Left colon (tissue), 2 donors: ENCODE results near the gene DOLK. TPM values are rescaled to one million over a fixed set of nuclear protein-coding genes. Genes with fewer than 3 reads are reported as not detected.
"Not testable (repeated sequence)": the region's sequence is repeated elsewhere in the genome, so short reads cannot be mapped to it uniquely, and the experiment has no call there.

Experiments used
- ATAC-seq: fragments of 200-7000 bp; cut with Tn5 transposase; one replicate; pipeline ENCODE4 v1.9.1; 2020; ENCODE audit warnings: mild to moderate bottlenecking, moderate library complexity
- DNase-seq, 2 donors: peaks; one replicate each; pipeline ENCODE4 v3.0.0-alpha.2; 2020
- intact Hi-C, 2 donors: fragments of 100-400 bp; cut with DNase I in 1 of 2; cut with micrococcal nuclease in 1 of 2; formaldehyde crosslinking; loops; one replicate each; pipeline versions ENCODE4 v1.11.2 to v1.14.0; 2022; cut with DNase I, micrococcal nuclease
- long read RNA-seq: library from polyadenylated mRNA; unstranded; transcript quantifications from one replicate; pipeline ENCODE4 v2.0.0, GENCODE V29; 2021
- total RNA-seq, 2 donors: library from RNA; stranded (reverse); fragmentation: NEBNext Ultra II Directional; extraction: Animal tissue kit (Norgen Biotek cat#: 25700); gene quantifications; one replicate each; pipeline ENCODE4 v1.2.1, GENCODE V29; 2021
- donor health status: DM: no; HTN: no; CAD: no.
- donor health status: DM: yes; HTN: yes; CAD: no.

Gene DOLK
- total RNA-seq, result 10 to 100 TPM; 12.1 to 12.8 TPM
- long read RNA-seq, transcript DOLK-201 (1 exons, 2,090 nt), result major isoform, 36 of 36 reads
- long read RNA-seq, partial matches to known transcripts, result 0 of 36 reads
- long read RNA-seq, other reads (novel, unspliced or antisense), result 0 of 36 reads

DNA sequence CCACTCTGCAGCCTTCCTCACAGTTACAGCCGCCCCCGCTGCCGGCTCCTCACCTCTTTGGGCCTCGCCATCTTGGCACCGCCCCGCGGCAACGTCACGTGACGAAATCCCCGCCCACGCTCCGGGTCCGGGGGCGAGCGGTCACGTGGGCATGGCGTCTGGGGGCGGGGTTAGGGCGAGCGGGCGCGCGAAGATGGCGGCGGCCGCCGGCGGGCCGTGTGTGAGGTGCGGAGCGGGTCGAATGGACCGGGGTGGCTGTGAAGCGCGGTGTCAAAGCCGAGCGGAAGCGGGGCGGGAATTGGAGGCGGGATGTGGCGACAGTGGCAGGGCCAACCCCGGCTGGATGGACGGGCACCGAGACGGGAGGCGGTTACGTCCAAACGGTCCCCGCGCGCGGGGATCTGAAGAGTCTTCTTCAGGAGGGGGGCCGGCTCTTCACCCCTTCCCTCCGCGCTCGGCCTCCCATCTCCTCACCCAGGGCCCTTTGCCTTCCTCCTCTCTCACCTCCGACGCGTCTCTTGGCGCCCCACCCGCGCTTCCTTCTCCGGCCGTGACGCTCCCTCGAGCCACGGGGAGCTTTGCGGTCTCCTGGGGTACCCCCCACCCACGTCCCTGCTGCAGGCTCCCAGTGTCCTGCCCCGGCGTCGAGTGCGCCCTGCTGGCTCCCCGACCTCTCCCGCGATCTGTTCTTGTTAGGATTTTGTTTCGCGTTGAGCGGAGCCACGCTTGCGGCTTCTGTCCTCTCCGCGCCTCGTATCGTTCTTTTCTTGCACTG, at the start of gene DOLK, which contains the start of gene NUP188:
TSS of gene DOLK (minus strand) at position 77 of the 775 bp plus-strand sequence. CDS start 300 bp downstream, outside the sequence.
TSS of gene NUP188 (plus strand) at position 173 of the 775 bp plus-strand sequence. CDS start at position 194, 21 bp downstream.
- DNase-seq (peak; percentile 93 to 99), ATAC-seq (peak; percentile 93)
- intact Hi-C loops, result no loop called here

DNA sequence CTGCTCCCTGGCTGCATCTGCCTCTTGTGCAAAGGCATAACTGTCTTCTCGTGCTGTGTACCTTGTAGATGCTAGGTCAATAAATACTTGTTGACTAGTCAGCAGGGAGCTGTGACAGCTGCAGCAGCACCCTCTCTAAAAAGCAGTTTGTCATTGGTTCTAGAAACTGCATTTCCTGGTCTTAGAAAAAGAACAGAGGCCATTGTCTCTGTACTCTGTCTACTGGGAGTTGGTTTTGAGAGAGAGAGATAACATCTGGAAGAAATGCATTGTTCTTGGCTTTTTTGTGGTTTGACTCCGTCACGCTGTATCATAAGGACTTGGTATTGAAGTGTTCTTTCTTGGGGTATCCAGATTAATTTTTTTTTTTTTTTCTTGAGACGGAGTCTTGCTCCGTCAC, 48.4 kb upstream of the DOLK start:
- DNase-seq, result no peak
- ATAC-seq, result no peak
- intact Hi-C loops, result no loop called here

DNA sequence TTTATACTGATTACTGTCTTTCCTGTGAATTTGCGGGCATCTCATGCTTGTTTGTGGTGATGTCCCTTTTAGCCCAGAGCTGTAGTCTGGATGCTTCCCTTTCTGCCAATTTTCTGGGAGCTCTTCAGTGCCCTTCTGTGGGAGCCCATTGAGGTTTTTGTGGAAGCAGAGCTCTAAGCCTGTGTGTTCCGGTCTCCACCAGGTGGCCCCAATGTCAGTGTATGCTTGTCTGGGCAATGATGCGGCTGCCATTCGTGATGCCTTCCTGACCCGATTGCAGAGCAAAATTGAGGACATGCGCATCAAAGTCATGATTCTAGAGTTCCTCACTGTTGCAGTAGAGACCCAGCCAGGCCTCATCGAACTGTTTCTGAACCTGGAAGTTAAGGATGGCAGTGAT, 45.6 kb upstream of the DOLK start:
- intact Hi-C loops, result no loop called here
- DNase-seq (no peak), ATAC-seq (peak; percentile 41)

DNA sequence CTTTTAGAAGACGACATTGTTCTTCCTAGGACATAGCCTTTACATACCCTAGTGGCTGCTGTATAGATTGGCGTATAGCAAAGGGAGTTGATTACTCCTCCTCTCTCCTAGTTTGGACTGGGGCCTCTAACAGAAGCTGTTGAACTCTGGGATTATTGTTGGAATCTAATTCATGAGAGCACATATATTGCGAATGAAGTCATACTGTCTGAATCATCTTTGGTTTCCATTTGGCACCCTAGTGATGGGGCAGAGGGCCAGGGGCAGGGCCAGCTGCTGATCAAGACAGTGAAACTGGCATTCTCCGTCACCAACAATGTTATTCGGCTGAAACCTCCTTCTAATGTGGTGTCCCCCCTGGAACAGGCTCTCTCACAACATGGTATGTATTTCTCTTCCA, 40.4 kb upstream of the DOLK start:
- intact Hi-C loops, result no loop called here
- ATAC-seq (no peak), DNase-seq (no peak)

DNA sequence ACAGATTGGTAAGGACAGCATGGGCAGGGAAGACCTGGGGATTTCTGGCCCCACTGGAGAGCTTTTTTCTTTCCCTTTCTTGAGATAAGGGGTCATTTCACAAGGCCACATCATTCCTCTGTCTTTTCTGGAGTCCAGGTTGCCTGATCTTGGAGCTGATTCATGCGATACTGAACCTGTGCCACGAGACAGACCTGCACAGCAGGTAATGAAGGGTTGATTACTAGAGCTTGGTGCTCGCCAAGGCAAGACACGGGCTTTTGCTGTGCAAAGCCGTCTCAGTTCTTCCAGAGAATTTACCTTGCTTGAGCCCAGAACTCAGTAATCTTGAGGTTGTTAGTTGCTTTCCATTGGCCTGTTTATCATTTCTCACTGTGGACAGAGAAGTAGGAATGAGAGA, 39.3 kb upstream of the DOLK start:
- intact Hi-C loops, result no loop called here
- DNase-seq, result no peak
- ATAC-seq, result no peak

DNA sequence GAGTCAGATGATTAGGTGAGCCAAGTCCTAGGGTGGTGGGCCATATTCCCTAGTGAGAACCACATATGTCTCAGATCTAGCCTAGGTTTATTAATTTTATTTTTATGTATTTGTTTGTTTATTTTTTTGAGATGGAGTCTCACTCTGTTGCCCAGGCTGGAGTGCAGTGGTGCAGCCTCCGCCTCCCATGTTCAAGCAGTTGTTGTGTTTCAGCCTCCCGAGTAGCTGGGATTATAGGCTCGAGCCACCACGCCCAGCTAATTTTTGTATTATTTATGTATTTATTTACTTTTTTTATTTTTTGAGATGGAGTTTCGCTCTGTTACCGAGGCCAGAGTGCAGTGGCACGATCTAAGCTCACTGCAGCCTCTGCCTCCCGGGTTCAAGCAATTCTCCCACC, 36.1 kb upstream of the DOLK start:
- intact Hi-C loops, result no loop called here
- ATAC-seq (no peak), DNase-seq (no peak)

DNA sequence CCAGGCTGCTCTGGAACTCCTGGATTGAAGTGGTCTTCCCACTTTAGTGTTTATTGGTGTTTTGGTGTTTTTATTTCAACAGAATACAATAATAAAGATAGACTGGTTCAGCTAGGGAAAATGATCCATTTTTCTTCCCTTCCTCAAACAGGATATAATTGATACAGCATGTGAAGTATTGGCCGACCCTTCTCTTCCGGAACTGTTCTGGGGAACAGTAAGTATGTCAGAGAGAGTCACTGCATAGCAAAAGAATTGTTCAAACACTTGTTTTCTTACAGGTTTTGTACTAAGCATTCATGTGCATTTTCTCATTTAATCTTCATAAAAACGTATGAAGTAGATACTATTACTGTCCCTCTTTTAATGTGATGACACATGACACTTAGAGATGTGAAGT, 31.7 kb upstream of the DOLK start:
- no peak for ATAC-seq
- DNase-seq, result no peak
- intact Hi-C loops, result no loop called here

DNA sequence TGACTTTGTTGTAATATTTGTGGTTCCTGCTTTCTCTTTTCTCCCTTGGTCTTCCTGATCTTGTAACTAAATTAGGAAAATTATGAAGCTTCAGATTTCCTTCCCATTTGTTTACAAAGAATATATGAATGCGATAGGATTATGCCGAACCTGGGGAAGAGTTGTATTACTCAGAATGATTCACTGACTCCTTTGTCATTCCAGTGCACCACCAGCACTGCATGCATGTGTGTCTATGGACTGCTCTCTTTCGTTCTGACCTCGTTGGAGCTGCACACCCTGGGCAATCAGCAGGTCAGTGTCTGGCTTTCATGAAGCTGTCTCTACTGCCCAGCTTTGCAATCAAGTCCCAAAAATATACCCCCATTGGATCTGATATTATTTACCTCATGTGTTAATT, 25.6 kb upstream of the DOLK start:
- intact Hi-C loops, result no loop called here
- no peak for ATAC-seq
- DNase-seq, result no peak

DNA sequence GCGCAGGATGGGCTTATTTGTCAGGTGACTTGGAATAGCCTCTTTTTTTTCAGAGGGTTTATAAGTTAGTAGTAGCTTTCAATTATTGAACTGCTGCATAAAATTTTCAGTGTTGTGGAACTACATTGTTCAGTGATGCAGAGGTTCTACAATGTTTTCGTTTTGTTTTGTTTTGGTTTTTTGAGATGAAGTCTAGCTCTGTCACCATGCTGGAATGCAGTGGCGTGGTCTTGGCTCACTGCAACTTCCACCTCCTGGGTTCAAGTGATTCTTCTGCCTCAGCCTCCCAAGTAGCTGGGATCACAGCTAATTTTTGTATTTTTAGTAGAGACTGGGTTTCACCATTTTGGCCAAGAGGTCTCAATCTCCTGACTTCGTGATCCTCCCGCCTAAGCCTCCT, 22.1 kb upstream of the DOLK start:
- intact Hi-C loops, result no loop called here
- ATAC-seq (no peak), DNase-seq (no peak)

DNA sequence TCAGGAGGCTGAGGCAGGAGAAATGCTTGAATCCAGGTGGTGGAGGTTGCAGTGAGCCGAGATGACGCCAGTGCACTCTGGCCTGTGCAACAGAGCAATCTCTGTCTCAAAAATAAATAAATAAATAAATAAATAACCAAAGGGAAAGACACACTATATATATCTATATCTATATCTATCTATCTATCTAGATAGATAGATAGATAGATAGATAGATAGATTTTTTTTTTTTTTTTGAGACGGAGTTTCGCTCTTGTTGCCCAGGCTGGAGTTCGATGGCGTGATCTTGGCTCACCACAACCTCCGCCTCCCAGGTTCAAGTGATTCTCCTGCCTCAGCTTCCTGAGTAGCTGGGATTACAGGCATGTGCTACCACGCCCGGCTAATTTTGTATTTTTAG, 14.0 kb upstream of the DOLK start:
- intact Hi-C loops, DNase-seq, ATAC-seq: not testable (repeated sequence)

DNA sequence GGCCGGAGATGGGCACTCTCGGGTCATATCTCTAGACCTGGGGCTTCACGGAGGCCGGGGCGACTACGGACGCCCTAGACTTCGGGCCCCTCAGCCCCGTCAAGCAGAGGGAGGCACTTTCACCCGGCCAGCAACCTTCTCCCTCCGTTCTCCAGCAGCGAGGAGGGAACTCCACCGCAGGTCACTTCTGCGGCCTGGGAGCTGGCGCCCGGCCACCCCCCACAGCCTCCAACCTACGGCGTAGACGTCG, 201 bp downstream of the DOLK start:
- DNase-seq (no peak), ATAC-seq (peak; percentile 39)
- intact Hi-C loops, result no loop called here

DNA sequence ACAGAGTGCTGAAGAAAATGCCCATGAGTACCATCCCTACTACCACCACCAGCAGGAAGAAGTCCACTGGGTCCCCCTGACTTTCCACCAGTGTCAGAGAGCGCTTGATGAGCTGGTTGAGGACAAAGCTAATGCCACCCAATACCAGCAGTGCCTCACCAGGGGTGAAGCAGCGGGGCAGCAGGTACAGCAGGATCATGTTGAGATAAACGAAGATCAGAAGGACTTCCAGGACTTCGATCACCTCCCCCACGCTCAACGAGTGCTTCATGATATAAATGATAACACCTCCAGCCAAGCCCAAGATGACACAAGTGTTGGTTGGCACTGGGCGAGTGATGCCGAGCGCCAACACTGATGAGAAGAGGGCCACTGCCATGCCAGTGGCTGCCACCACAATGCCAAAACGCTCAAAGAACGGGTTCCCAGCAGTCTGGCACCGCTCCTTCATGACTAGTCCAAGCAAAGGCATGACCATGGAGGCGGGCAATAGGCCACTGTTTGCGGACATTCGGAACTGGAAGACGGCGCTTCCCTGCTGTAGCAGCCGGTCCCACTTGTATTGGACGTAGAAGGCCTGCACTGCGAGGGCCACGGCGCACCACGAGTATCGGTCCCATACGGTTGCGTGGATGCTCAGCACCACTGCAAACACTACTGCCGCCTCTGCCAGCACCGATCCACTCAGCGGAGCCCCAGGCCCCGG, 679 bp downstream of the DOLK start:
- intact Hi-C loops, result no loop called here
- DNase-seq (peak in 1 of 2 donors; percentile 36), ATAC-seq (peak; percentile 53)

DNA sequence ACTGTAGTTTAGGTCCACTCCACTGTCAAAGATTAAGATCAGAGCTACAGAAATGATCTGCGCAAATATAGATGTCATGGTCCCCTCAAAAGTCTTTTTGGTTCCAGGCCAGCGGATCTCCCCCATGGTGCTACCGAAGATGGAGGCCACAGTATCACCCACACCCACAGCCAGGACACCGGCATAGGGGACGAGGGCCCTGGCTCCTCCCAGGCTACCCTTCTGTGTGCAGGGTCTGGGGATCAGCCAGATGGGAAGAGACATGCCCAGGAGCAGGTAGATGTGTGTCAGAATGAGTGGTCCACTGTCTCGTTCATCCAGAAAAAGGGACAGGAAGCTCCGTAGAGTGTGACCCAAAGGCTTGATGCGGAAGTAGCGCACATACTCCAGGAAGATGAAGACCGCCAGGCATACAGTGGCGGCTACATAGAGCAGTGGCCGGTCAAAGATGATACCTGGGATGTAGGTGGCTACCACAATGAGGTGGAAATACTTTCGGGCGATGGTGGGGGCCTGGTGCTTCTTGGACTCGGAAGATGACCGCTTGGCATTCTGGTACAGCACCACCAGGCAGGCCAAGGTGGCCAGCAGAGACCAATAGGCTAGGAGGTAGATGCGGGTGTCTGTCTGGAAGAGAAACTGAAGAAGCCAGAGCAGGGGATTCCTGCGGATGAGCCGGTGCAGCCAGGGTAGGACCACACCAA, 1.5 kb downstream of the DOLK start:
- DNase-seq (no peak), ATAC-seq (no peak)
- intact Hi-C loops, result no loop called here

DNA sequence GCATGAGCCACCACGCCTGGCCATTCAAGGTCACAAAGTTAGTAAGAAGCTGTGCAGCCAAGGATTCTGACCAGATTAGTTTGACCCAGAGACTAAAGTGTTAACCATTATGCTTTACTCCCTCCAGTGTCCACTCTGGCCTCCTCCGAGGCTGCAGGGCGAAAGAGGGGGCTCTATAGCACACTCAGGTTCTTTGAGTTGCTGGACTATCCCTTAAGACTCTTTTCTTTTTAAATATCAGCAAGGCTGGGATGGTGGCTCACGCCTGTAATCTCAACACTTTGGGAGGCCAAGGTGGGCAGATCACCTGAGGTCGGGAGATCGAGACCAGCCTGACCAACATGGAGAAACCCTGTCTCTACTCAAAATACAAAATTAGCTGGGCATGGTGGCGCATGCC, 2.4 kb downstream of the DOLK start:
- DNase-seq, ATAC-seq, intact Hi-C loops: not testable (repeated sequence)

DNA sequence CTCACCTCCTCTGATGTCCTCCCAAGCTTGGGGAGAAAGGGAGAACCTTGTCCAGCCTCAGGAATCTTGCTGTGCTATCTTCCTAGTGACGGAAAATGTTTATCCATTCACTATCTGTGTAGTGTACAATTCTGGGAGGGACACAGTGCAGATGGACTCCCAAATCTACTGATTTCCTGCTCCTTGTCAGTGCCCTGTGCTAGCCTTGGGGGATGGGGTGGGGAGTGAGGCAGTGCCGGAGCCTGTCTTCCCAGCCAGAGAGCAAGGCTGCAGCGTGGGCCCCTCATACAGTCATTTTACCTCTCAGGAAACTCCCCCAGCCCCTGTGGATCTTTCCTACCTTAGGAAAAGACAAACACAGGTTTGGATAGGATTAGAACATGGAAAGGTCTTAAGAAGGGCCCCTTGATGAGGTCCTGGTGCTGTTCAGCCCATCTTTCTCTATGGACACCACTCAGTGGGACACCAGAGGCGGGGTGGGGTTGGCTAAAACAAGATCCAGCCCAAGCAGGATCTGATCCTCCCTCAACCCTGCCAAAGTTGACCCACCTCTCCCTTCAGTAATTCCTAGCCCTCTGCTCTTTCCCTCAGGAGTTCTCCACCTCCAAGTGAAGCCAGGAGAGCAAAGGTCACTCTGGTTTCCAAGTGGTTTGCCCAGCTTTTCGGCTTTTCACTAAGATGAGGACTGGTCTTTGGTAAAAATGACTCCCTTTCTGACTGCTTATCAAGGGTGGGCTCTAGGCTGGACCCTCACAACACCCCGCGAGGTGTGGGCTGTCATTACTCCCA, 3.4 kb downstream of the DOLK start:
- ATAC-seq (no peak), DNase-seq (no peak)
- intact Hi-C loops, result no loop called here

DNA sequence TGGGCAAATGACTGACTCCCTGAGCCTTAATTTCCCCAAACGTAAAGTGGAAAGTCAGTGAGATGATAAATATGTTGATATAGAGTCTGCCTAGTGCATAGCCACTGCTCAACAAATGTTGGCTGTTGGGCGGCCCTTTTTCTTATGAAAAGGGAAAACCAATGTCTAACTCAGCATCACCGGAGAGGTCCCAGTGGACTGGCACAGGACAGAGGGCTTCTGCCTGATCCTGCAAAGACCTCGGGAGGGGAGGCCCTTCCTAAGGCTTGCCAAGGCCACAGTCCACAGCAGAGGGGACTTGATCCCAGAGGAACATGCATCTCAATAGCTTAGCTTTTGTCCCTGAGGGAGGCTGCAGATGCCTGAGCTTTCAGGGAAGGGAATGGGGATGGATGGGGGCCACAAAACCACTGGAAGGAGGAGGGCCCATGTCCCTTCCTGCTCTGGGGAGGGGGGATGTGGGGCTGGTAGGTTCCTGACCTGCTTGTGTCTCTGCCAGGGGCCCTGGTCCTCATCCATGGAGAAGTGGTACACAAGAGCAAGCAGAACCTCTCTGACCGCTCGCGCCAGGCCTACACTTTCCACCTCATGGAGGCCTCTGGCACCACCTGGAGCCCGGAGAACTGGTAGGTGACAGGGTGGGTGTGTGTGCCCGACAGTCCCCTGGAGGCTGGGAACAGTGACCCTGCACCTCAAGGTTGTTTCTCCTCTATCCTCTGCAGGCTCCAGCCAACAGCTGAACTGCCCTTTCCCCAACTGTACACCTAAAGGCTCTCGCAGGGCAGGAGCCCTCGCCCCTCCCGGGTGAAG, 6.3 kb downstream of the DOLK start:
- ATAC-seq (no peak), DNase-seq (no peak)
- intact Hi-C loops, result no loop called here

DNA sequence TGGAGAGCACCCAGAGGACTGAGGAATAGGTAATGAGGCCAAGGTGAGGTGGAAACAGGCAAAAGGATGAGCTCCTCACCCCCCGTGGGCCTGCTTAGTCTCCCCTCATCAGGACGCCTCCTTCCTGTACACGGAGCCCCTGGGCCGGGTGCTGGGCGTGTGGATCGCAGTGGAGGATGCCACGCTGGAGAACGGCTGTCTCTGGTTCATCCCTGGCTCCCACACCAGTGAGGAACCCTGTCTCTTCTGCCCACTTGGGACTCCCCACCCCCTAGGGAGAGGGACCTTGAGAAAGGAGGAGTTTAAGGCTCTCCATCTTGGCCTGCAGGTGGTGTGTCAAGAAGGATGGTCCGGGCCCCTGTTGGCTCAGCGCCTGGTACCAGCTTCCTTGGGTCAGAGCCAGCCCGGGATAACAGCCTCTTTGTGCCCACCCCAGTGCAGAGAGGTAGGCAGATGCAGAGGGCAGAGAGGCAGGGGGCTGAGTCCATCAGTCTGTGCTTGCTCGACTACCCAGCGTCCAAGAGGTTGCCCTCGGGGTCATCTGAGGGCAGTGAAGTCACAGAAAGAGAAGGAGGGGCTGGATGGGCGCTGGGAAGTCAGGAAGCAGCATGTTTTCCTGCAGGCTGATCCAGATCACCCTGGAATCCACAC, 7.0 kb downstream of the DOLK start:
- DNase-seq, result no peak
- intact Hi-C loops, result no loop called here
- ATAC-seq, result no peak
